HAP-1 (cell line): ENCODE measurements around the gene RING1.

Experiments used
- DNase-seq, 2 experiments: peaks; one replicate each; pipeline ENCODE4 v3.0.0-alpha.2; 2016 to 2020; ENCODE audit warnings: low spot score in 2 of 2
- H3K27me3 ChIP-seq: fragments of 250-450 bp; sonication (Bioruptor Pico); 2 replicates; pipeline ENCODE4 v1.5.1; 2020; ENCODE audit warnings: low read depth, mild to moderate bottlenecking, moderate library complexity
- H3K36me3 ChIP-seq: fragments of 250-450 bp; sonication (Bioruptor Pico); replicated peaks from 2 replicates; pipeline ENCODE4 v1.5.1; 2020; ENCODE audit warnings: mild to moderate bottlenecking
- H3K4me1 ChIP-seq: fragments of 250-450 bp; sonication (Bioruptor Pico); 2 replicates; pipeline ENCODE4 v1.5.1; 2020; ENCODE audit warnings: mild to moderate bottlenecking
- H3K4me3 ChIP-seq: fragments of 250-450 bp; sonication (Bioruptor Pico); 2 replicates; pipeline ENCODE4 v1.5.1; 2020; ENCODE audit warnings: mild to moderate bottlenecking, moderate library complexity
- H3K9me3 ChIP-seq: fragments of 250-450 bp; sonication (Bioruptor Pico); 2 replicates; pipeline ENCODE4 v1.5.1; 2020; ENCODE audit warnings: mild to moderate bottlenecking, moderate library complexity
- in situ Hi-C: fragments of 300-500 bp; cut with MboI; formaldehyde crosslinking; loops from 3 replicates; pipeline ENCODE4 v1.14.3; 2020; ENCODE audit warnings: low sequenced_read_pairs, inconsistent platforms, mixed read lengths

RING1 gene

DNA sequence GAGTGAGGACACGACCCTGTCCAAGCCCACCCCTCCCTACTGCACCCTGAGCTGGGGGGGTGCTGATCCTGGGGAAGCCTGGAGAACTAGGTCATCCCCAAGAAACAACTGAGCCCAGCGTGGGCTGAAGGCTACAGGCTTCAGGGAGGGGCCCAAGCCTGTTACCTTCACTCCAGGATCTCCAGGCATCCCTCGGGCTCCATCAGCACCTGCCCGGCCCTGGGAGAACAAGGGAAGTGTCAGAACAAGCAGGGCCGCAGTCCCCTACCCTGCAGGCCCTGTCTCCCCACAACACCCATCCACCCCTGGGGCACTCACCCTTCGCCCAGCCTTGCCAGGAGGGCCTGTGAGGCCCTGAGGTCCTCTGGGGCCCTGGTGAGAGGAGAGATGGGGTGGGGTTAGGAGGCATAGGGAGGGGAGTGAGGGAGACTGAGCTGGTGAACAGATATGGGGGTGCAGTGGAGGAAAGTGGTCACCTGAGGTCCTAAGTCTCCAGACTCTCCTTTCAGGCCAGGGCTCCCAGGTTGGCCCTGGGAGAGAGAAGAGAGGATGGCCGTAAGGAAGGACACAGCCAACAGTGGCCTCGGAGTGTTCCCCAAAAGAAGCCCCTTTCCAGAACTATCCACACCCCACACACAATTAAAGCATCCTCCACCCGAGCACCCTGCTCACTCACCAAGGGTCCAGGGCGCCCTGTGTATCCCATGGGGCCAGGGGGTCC is 29.4 kb upstream of the RING1 start:
- DNase-seq = no peak
- Histone ChIP-seq H3K27me3 (no peaks in the 10 kb centered on the region), H3K36me3 (no peaks in the 10 kb centered on the region), H3K9me3 (no peaks in the 10 kb centered on the region), H3K4me3 (no peak overlapping the region), H3K4me1 (no peaks in the 10 kb centered on the region)
- in situ Hi-C loops = no loop called here

DNA sequence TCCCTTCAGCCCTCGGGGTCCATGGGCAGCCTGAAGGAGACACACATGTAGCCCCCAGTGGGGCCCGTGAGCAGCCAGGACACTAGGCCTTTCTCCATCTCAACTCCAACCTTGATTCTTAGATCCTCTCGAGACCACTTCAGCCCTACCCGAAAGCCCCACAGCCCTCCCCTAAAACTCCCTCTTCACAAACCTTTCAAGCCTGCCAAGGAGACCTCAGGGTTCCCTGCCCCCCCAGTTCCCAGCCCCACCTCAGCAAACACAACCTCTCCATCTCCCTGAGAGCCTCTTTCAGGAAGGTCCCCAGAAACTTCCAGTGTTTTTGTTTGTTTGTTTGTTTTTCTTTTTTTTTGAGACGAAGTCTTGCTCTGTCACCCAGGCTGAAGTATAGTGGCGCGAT is 27.2 kb upstream of the RING1 start:
- no peak for DNase-seq
- Histone ChIP-seq H3K9me3 (no peaks in the 10 kb centered on the region), H3K36me3 (no peaks in the 10 kb centered on the region), H3K27me3 (no peaks in the 10 kb centered on the region), H3K4me1 (no peaks in the 10 kb centered on the region), H3K4me3 (no peak overlapping the region)
- in situ Hi-C loops = no loop called here

DNA sequence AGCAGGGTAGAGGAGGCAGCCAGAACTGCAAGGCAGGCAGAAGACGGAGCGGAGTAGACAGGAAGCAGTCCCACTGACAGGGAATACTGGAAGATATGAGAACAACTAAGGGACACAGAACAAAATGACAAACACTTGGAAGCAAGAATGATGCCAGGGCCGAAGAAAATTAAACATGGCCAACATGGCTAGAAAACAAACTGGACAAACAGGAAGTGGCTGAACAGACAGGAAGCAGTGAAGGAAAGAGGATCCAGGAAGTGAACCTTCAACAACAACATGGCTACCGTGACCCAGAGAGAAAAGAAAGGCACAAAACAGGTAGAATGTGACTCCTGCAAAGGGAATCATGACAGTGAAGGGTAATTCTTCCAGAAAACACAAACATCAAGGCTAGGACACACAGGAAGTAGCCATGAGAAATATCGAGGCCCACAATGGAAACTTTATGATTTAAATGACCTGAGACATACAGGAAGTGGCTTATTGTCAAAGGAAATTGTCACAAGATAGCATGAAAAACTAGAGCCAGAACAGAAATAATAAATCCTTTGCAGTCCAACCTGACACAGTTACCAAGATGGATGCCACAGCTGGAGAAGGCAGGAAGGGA is 25.1 kb upstream of the RING1 start:
- Histone ChIP-seq H3K36me3 (no peaks in the 10 kb centered on the region), H3K4me3 (no peak overlapping the region), H3K27me3 (no peaks in the 10 kb centered on the region), H3K9me3 (no peaks in the 10 kb centered on the region), H3K4me1 (no peaks in the 10 kb centered on the region)
- DNase-seq = no peak
- in situ Hi-C loops = no loop called here

DNA sequence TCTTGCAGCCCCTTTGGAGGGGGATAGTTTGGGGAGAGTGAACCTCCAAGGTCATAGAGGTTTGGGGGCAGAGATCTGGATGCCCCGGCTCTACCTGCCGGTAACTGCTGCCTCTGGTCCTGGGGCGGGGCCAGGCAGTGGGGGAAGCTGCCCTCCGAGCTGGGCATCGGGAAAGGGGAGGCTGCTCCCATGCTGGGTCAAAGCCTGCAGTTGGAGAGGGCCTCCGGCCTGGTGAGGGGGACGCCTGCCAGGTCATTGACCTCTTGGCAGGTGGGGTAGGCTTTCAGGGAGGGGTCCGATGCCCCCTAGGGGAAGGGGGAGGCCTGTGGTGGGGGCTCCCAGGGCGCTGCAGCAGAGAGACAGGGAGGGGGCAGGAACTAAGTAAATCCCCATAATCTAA is 23.1 kb upstream of the RING1 start:
- H3K4me1 ChIP-seq = no peaks in the 10 kb centered on the region
- H3K36me3 ChIP-seq = no peaks in the 10 kb centered on the region
- in situ Hi-C loops = no loop called here
- no peaks in the 10 kb centered on the region for H3K27me3 ChIP-seq
- H3K9me3 ChIP-seq = no peaks in the 10 kb centered on the region
- no peak overlapping the region for H3K4me3 ChIP-seq
- no peak for DNase-seq

DNA sequence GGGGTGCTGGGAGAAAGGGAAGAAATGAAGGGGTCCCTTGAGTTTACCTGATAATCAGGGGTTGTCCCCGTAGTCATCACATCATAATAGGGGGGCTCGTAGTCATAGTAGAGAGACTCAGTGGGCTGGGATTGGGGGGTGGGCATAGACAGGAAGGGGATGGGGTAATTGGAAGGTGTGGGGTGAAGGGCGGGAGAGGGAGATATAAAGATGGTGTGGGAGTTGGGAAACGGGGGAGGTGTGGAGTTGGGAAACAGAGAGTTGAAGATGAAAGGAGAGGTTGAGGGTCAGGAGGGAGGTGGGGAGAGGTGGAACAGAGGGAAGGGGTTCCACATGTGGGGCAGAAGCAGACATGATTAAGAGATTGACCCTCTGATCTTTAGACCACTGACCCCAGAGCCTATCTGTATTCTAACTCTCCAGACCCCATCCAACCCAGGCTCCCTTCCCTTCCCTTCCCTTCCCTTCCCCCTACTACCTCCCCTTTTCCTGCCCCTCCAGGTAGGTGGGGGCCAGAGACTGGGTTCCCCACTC is 22.6 kb upstream of the RING1 start:
- in situ Hi-C loops = no loop called here
- H3K4me3 ChIP-seq = no peak overlapping the region
- no peak for DNase-seq
- no peaks in the 10 kb centered on the region for H3K36me3 ChIP-seq
- H3K4me1 ChIP-seq = no peaks in the 10 kb centered on the region
- no peaks in the 10 kb centered on the region for H3K9me3 ChIP-seq
- no peaks in the 10 kb centered on the region for H3K27me3 ChIP-seq

DNA sequence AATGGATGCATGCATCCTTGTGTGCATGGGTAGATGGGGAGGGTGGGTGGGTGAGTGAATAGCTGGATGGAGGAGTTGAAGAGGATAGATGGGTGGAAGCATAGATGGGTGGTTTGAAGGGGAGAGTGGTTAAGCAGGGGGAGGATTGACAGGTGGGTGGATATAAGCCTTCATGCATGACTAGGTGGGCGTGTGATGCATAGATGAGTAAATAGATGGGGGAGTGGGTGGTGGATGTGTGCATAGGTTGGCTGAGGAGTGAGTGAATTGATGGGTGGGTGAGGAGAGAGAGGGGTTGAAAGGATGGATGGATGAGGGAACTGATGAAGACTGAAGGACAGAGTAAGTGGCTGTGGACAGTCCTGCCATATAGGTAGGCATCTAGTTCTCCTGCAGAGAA is 20.5 kb upstream of the RING1 start:
- H3K4me1 ChIP-seq = no peaks in the 10 kb centered on the region
- H3K9me3 ChIP-seq = no peaks in the 10 kb centered on the region
- in situ Hi-C loops = no loop called here
- no peak for DNase-seq
- H3K27me3 ChIP-seq = peaks cover 5% of the 10 kb centered on the region; the same call in 1 of the 2 replicates
- H3K36me3 ChIP-seq = no peaks in the 10 kb centered on the region
- H3K4me3 ChIP-seq = no peak overlapping the region

DNA sequence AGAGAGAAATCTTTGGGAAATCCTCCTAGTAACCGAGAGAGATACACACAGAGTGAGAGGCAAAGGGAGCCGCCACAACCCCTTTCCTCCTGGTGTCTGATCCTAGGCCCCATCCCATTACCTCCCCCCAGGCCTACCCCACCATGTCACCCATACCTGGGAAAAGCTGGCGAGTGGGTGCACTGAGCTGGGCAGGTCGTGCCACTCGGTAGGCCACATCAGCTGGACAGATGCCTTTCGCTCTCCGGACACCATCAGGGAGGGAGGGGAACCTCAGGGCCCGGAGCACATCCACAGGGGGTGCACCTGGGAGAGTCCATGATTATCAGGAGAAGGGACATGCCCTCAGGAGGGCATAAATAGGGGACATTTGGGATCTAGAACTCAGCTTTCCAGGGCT is 19.1 kb upstream of the RING1 start:
- Histone ChIP-seq H3K27me3 (peaks cover 5% of the 10 kb centered on the region; the same call in 1 of the 2 replicates), H3K36me3 (no peaks in the 10 kb centered on the region; the same call in 1 of the 2 replicates), H3K4me1 (no peaks in the 10 kb centered on the region), H3K9me3 (no peaks in the 10 kb centered on the region), H3K4me3 (no peak overlapping the region)
- DNase-seq = no peak
- in situ Hi-C loops = no loop called here

DNA sequence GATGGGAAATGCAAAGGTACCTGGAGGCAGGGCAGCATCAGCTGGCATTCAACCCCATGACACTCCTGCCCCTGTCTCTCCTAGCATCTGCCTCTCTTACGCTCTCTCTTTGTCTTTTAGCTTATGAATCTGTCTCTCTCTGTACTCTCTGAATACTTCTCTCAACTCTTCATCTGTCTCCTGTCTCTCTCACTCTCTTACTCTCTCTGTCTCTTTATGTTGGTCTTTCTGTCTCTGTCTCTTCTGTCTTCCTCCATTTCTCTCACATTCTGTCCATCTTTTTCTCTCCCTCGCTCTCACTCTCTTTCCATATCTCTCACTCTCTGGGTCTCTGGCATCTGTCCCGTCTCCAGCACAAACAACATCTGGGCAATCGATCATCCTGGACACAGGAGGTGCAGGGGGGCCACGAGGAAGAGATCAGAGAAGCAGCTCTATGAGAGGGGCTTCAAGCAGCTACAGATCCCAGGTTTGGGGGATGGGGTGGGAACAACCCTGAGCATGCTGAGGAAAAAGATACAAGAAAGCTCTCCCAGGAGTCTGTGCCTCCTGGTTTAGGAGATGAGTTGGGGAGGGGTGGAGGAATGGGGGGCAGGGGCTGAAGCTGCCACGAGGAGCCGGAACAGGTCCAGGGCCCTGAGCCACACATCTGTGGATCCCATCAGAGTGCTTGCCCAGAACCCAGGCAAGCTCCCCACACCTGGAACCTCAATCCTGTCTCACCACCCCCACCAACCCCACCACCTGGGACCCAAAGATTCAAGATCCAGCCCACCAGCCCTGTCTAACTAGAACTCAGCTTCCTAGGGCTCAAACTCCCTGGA is 18.5 kb upstream of the RING1 start:
- no peak overlapping the region for H3K4me3 ChIP-seq
- H3K27me3 ChIP-seq = peaks cover 5% of the 10 kb centered on the region; the same call in 1 of the 2 replicates
- peaks cover under 1% of the 10 kb centered on the region; the same call in 1 of the 2 replicates for H3K36me3 ChIP-seq
- H3K4me1 ChIP-seq = no peaks in the 10 kb centered on the region
- no peaks in the 10 kb centered on the region for H3K9me3 ChIP-seq
- in situ Hi-C loops = no loop called here
- no peak for DNase-seq

DNA sequence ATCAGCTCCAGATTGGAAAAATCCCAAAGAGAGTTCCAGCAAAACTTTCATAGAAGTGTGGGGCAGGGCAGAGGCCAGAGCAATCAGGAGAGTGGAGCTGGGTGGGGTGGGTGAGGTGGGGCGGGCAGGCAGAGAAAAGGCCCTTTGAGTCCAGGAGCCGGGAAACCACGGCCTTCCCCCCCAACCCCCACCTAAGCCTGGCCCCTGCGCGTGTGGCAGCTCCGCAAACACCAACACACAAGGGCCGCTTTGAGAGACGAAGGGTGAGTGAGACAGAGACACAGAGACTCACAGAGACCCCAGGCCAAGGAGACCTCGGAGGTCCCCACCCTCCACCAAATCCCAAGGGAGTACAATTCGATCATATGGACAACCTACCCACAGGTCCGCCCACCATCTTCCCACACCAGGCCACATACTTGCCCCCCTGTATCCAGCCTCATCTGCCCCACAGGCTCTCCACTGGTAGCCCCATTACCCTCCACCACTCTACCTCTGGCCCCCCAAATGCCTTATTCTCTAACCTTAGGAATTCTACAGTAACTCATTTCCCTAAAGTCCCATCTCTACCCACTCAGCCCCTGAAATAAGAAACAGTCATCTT is 17.7 kb upstream of the RING1 start:
- no peak for DNase-seq
- no peaks in the 10 kb centered on the region for H3K9me3 ChIP-seq
- H3K36me3 ChIP-seq = peaks cover 8% of the 10 kb centered on the region
- no peaks in the 10 kb centered on the region for H3K4me1 ChIP-seq
- H3K4me3 ChIP-seq = no peak overlapping the region
- in situ Hi-C loops = no loop called here
- peaks cover 5% of the 10 kb centered on the region; the same call in 1 of the 2 replicates for H3K27me3 ChIP-seq

DNA sequence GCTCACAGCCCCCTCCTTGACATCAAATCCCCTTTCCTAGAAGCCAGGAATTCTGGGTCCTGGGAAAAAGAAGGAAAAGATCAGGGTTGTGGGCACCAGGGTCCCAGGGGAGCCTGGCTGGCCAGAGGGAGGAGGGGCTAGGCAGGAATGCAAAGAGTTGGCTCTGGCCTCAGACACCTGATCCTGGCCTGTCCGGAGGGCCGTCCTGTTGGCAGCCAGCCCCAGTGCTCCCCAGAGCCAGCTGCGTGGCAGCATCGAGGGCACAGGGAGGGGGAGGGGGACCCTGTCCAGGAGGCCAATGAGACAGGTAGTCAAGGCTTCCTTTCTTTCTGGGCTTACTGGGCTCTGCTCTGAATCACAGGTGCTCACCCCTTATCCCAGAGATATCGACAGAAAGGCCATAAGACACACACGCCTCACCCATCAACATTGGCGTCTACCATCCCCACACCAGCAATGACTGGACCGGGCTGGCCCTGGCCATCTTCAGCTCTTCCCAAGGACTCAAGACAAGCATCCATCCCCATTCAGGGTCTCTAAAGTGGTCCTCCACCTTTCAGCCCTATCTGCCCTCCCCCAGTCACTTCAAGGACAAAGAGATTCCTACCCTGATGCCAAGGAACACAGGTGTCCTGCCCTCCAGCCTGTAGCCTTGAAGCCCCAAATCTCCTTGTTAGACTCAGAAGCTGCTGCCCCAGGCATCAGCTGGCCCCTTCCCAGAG is 16.8 kb upstream of the RING1 start:
- no peak for DNase-seq
- Histone ChIP-seq H3K9me3 (no peaks in the 10 kb centered on the region), H3K36me3 (peaks cover 17% of the 10 kb centered on the region), H3K27me3 (peaks cover 5% of the 10 kb centered on the region; the same call in 1 of the 2 replicates), H3K4me1 (no peaks in the 10 kb centered on the region), H3K4me3 (no peak overlapping the region)
- in situ Hi-C loops = no loop called here

DNA sequence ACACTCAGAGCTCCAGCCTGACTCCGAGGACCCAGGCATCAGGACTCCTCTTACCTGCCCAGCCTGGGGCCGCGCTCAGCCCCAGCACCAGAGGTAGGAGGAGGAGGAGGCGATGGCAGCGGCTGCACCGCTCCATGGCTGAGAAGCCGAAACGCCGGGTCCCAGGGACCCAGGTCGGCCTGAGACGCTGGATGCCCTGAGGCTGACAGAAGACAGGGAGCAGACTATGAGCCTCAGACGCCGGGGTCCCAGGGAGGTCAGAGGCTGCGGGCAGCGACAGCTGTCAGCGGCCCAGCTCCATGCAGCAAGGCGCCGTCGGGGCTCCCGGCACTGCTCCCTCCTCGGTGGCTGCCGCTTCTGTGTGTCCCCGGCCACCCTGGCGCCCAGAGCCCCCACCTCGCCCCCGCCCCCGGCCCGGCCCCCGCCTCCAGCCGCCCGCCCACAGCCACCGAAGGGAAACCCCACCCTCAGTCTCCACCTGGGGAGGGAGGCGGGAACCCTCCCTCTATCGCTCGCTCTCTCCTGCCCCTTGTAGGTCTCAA is 16.1 kb upstream of the RING1 start, which contains the start of gene COL11A2:
Gene COL11A2, minus strand, starts transcription at position 363 of the 542 bp plus-strand sequence. Its CDS starts 227 bp downstream, at position 136.
- H3K9me3 ChIP-seq = no peaks in the 10 kb centered on the region
- peaks cover 5% of the 10 kb centered on the region; the same call in 1 of the 2 replicates for H3K27me3 ChIP-seq
- in situ Hi-C loops = no loop called here
- no peak within 1 kb of the TSS for H3K4me3 ChIP-seq
- H3K36me3 ChIP-seq = peaks cover 24% of the 10 kb centered on the region
- H3K4me1 ChIP-seq = no peaks in the 10 kb centered on the region
- no peak for DNase-seq

DNA sequence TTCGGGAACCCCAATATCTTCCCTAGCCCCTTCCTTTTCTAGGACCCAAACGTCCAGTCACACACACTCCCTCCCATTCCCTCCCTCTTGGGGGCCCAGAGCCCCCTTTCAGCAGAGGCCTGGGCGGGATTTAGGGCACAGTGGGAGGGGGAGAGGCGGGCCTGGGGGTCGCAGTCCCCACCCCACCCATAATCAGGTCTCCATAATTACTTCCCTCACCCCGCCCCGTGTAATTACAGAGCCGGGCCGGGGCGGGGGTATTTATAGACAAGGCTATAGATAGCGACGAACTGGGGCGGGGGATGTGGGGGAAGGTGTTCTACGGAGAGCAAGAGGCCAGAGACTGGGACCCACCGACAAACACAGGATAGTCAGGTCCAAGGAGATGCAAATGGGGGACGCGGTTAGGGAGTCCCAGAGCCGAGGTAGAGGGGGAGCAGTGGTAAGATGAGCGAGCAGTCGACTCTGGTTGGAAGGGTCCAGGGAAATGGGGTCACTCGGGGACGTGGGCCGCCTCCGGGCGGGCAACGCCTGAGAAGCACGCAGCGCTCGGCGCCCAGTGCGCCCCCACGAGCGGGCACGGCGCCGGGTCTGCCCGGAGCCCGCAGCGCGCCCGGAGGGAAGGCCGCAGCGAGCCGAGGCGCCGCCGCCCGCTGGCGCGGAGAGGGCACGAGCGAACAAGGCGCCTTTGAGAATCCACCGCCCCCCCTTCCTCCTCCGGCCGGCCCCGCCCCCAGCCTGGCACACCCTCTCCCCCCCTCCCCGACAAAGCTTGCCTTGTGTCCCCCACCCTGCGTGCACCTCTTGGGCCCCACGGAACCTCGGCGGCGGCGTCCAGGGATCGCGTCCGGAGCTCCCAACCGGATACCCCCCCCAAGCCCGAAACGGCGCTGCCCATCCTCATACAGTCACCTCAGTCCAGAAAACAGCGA is 15.4 kb upstream of the RING1 start:
- in situ Hi-C loops = no loop called here
- DNase-seq = no peak
- H3K4me3 ChIP-seq = no peak overlapping the region

More for the DNA sequence above, 15.4 kb upstream of the RING1 start:
- Histone ChIP-seq H3K9me3 (no peaks in the 10 kb centered on the region), H3K36me3 (peaks cover 26% of the 10 kb centered on the region), H3K4me1 (no peaks in the 10 kb centered on the region), H3K27me3 (peaks cover 5% of the 10 kb centered on the region; the same call in 1 of the 2 replicates)
